Stimulated activated CD8-positive, alpha-beta memory T cell treated with anti-CD3 and anti-CD28 coated beads, Interleukin-15, amount 100 ng/mL, for 24 hours (primary cell): Measurements from ENCODE around the gene C5orf15.
"Not testable (repeated sequence)": the region's sequence is repeated elsewhere in the genome, so short reads cannot be mapped to it uniquely, and the experiment has no call there.

Experiments
- DNase-seq: peaks from one replicate; pipeline ENCODE4 v3.0.0-alpha.2; 2020; ENCODE audit warnings: low read depth

The C5orf15 gene

DNA sequence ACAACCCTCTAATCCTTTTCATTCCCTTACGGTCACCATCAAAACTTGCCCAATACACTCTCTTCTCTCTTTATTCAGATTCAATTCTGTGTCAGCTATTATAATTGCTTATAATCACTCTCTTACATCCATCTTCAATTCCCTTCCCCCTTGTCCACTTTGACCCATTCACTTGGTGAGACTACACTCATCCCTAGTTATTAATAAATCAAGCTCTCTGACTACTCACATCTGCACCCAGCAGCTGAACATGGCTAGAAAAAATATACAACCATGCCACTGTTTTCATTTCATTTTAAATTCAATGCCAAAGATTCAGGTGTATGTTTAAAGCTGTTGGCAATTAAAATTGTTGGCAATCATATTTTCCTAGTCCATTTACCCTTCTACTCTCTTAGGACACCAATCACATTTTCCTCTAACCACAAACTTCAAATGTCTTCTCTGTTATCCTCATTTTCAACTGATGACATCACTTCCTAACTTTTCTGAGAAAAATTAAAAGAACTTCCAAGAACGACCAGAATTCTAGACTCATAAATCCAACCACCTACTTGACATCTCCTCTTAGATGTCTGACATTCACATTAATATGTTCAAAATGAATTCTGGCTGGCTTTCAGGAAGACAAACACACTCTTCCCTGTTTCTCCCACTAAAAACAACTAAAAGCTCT, 5.5 kb downstream of the C5orf15 start:
- no peak for DNase-seq

DNA sequence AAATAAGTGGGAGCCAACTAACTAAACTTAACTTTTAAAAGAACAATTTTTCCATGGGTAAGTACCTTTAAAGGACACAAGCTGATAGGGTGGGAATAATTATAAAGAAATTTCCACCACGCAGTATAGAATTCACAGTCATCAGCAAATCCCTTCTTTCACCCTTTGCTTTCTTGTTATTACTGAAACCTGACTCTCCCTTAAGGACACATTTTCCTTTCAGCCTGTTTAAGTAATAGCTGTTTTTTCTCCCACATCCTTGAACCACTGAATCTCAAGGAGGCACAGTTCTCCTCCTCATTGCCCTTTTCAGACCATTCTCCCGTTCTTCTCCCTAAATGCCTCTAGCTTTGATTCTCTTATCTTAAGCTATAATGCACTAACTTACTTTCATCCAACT, 6.3 kb downstream of the C5orf15 start:
- no peak for DNase-seq

DNA sequence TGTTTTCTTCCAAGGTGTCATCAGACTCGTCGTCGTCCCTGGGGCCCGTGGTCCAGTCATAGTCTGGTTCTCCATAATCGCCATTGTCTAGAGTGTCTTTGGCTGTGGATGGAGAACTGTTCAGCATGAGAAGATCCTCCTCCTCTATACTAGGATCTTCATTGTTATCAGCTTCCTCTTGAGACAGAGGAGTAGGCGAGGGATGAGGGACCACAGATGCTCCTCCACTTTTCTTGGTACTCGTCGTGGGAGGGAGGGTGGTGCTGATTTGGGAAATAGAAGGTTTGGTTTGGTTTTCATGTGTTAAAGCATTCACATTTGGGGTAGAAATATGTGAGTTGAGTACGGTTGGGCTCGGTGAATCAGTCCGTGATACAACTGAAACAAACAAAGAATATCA, 8.8 kb downstream of the C5orf15 start:
- DNase-seq: no peak

DNA sequence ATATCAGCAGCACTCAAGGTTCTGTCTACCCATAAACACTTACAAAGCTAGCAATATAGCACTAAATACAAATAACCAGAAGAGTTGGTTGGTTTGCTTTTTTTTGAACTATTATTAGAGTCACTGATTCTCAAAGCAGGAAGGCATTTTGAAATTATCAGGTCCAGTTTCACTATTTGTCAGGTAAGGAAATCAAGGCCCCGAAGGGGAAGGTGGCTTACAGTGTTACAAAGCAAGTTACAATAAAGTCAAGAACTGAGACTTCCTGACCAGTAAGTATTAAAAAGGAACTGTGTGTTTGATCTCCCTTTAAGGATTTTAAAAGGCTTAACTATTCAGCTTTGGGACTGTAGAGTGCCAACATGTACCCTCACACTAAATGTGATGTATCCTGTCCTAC, 10.8 kb downstream of the C5orf15 start:
- no peak for DNase-seq

DNA sequence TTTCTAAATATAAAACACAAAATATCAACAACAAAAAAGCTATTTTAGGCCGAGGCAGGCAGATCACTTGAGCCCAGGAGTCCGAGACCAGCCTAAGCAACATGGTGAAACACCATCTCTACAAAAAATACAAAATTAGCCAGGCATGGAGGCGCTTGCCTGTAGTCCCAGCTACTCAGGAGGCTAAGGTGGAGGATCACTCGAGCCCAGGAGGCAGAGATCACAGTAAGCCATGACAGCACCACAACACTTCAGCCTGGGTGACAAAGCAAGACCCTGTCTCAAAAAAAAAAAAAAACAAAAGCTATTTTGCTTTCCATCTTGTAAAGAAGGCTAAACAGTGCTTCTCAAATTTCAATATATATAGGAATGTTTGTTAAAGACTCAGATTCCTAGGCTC, 11.3 kb downstream of the C5orf15 start:
- no peak for DNase-seq

DNA sequence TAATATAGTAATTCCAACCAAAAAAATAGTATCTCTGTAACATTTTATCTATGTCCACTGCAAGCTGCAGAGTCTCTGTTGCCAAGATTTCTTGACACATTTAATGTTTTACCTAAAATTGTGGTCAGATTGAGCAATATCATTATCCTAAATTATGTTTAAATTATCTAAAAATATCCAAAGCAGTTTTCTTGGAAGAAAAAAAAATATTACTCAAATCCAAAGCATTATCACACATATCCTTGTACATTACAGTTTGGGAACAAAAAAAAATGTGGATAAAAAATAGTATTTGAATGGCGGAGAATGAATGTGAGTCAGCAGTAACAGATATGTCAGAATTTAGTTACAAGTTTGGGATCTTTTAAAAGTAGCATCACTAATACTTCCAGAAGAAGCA, 12.2 kb downstream of the C5orf15 start:
- DNase-seq: not testable (repeated sequence)

DNA sequence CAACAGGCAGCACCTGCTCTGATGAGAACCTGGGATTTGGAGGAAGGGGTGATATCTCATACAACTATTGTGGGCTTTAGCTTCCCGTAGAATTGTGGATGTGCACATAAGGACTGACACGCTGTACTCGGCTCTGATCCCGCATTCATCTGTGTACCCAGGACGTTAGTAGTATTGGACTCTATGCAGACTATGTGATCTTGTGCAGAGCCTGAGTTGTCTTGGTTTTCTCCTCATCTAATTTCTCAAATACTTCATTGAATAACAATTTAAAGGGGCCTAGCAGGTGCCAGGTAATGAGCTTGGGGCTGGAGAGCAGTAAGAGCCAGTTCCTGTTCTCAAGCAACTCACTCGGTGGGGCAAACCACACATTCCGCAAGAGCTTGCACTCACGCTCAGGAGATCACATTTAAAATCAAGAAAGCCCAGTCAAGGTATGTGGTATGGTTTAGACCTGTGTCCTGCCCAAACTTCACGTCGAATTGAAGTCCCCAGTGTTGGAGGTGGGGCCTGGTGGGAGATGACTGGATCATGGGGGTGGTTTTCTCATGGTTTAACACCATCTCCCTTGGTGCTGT, 14.8 kb downstream of the C5orf15 start:
- DNase-seq: no peak

DNA sequence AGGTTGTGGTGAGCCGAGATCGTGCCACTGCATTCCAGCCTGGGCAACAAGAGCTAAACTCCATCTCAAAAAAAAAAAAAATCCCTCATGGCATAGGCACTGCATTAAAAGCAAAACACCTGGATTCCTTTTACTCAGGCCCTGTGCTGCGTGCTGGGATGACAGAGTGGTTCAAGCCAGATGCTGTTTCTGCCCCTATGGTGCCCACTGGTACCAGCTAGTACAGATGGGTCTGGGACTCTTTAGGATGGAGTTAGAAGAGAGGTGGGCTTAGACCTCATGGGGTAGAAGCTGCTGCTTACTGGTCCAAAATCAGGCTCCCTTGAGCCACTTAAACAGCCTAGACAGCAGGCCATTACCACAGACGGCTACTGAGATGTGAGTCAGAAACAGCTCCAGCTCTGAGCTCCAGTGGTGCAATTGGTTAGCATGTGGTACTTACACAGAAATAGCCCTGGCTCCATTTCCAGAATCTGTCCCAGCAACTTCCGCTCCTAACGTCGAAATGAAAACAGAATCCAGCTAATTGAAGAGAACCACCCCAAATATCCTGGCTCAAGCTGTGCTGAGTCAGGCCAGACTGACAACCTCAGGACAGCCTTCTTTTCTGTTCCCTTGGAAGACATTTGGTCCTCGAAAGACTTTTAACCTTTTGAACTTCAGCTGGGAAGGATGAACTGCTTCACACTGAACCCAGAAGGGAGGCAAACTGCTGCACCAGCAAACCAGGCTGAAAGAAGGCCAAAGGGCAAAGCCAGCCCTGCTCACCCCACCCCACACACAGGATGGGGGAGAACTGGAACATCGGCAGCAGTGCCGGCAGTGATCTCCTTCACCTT, 15.5 kb downstream of the C5orf15 start:
- no peak for DNase-seq

DNA sequence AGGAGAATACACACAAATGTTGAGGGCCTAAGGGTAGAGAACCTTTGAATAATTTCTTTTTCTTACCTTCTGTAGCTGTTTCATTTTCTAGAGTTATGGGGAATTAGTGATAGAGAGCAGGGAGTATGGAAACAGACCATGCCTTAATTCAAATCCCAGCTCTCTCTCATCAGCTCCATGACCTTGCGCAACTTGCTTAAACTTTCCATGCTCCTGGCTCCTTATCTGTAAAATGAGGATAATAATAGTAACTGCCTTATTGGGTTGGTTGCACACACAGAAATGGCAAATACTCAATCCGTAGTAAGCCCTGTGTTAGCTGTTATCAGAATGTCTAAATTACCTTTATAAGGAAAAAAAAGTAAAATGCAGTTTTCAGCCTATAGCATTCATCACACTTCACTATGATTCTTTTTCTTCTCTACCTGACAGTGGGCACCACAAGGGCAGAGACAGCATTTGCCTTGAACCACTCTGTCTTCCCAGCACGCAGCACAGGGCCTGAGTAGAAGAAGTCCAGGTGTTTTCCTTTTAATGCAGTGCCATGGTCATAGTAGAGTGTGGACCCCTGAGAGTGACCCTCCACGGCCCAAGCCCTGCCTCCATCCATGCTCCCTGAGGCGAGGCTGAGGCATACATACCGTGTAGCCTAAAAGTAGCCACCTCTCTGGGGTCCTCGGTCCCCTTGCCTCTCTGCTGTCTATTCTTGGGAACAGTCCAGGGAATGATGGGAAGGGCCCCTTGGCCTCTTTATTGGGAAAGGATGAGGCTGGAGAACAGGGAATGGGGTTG, 17.4 kb downstream of the C5orf15 start:
- DNase-seq: no peak

DNA sequence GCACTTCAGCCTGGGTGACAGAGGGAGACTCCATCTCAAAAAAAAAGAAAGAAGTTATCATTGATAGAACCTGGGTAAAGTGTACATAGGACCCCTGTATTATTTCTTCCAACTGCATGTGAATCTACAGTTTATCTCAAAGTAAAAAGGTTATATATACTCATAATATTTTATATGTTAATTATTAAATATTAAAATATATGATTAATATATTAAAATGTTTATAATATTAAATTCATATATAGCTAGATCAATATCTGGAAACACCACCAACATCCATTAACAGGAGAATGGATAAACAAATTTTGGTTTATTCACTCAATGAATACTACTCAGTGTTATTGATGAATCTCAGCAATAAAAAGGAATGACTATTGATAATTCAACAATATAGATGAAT, 19.7 kb downstream of the C5orf15 start:
- no peak for DNase-seq

DNA sequence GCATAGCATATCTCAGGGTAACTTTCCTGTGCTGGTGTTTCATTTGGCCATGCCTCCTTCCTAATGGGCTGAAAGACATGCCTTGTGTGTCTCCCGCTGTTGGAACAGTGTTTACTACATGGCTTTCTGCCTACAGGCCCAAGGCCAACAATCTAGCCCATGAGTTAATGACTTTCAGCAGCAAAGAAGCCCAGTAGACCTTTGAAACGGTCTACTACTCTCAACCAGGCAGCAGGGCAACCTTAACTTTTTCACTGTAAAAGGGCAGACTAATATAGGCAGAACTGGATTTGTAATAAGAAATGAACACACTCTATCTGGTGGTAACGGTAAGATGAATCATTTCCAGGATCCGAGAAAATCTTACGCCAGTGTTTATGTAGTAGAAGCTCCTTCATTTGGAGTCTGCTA, 21.0 kb downstream of the C5orf15 start:
- no peak for DNase-seq

DNA sequence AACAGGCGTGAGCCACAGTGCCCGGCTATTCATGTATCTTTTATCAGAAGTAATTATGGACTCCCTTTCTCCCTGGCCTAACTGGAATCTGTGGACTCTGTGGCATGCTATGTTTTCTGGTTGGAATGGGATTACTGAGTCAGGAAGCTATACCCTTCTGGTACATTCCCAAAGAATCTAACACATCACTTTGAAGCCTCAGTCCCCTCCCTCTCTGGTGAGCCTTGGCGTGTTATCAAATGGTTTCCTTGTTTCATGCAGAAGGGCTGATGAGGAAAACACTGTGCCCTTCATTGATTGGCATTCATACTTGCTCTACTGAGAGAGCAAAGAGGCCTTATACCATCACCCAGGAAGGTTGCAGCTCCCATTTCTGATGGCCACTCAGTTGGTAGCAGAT, 22.9 kb downstream of the C5orf15 start:
- DNase-seq: no peak

DNA sequence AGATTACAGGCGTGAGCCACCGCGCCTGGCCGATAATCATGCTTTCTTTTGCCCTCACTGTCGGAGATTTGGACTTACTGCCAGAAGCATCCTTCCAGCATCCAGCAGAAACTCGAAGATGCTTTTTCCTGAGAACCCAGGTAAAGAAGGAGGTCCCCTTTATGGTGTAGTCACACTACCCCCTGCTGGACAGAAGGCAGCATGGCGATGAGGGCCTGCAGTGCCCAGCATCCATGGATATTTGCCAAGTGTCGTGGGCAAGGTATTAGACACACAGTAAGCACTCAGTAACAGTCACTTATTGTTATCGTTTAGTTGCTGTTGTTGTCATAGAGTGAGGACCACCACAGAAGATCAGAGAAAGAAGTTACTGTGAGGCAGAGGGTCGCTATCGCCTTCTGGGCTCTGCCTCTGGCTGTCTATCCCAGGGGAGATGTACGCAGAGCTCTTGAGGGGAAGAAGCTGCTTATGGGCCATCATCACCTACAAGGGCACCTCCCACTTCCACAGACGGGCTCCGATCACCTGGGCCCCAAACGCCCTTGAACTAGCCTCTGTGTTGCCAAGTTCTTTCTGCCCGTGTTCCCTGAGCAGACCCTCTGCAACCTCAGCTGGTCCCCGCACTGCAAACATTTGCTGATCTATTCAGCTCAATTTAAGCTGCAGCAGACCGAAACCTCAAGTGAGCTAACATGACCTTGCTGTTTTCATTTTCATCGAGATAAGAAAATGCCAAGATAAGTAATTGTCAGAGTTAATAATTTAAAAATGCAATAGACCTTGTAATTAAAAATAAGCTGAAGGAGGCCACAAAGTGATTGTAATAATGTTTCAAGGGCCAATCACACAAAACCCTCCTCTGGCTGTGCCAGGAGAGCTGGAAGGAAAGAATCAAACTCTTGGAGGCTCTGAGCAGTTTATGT, 23.9 kb downstream of the C5orf15 start:
- no peak for DNase-seq

DNA sequence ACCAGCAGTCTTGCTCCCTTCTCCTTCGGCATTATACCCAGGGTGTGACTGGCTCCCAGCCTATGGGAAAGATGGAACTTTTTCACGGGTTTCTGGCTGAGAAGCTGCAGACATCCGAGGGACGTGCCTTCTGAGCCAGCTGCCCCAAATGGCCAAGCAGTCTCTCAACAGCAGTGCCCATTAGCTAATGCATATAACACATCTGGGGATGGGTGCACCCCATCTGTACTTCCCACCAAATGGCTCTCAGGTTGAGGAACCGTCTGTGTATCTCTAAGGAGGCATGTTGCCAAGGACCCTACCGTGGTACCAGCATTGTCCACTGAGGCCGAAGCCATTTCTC, 25.0 kb downstream of the C5orf15 start:
- DNase-seq: no peak

DNA sequence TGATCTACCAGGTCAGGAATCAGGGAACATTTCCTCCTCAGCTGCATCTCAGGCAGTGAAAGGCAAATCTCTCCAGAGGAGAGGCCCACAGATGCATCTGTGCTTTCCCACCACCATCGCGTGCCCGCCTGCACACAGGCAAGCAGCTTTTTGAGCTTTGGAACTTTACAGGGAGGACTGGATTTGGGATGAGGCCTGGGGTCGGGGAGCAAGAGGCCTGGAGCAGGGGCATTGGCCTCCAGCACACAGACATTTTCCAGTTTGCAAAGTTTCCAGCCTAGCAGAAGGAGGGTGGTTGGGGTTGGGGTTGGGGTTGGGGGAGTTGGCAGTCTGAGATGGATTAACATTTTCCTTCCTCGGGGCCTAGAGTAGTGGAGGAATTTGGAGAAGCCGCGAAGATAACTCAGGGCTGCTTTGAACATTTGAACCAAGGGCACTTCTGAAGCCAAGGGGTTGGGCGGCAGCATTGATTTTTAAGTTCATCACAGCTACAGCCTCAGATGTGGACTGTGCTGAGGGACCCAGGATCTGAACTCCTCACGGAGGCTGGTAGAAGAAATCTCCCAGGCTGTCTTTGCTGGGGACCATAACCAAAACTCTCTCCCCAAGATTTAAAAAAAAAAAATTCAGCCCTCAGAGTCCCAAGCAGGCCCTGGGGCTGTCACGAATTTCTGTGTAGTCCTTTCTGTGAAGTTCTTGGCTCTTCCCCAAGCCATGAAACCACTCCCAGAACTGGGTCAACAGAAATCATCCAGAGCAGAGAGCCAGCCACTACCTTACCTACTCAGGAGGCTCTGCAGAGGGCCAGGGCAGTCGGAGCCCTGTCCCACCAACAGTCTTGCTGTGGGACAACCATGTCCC, 25.6 kb downstream of the C5orf15 start:
- no peak for DNase-seq

DNA sequence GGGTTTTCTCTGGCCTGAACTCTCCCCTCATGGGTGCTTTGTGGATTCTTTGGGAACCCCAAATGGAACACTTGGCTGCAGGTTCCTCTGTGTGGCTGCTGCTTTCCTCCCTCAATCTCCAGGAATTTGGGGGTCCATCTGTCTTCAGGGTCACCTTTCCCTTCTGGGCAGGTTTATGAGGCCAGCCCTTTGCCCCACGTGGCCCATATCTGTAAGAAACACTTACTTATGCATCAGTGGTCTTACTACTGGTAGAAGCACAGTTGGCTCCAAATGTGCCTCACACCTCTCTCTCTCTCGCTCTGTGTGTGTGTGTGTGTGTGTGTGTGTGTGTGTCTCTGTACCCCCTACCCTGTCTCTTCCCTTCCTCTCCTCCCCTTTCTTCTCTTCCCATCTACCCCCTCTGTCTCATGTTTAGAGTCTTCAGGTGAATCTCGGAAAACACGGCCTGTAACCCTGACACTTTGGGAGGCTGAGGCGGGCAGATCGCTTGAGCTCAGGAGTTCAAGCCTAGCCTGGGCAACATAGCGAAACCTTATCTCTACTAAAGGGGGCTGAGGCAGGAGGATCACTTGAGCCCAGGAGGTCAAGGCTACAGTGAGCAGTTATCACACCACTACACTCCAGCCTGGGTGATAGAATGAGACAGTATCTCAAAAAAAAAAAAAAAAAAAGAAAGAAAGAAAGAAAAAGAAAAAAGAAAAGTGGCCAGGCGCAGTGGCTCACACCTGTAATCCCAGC, 26.8 kb downstream of the C5orf15 start:
- no peak for DNase-seq

DNA sequence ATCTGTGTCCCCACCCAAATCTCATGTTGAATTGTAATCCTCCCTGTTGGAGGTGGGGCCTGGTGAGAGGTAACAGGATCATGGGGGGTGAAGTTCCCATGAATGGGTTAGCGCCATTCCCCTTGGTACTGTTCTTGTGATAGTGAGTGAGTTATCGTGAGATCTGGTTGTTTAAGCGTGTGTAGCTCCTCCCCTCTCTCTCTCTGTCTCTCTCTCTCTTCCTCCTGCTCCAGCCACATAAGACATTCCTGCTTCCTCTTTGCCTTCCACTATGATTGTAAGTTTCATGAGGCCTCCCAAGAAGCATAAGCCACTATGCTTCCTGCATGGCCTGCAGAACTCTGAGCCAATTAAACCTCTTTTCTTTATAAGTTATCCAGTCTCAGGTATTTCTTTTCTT, 28.8 kb downstream of the C5orf15 start:
- no peak for DNase-seq

DNA sequence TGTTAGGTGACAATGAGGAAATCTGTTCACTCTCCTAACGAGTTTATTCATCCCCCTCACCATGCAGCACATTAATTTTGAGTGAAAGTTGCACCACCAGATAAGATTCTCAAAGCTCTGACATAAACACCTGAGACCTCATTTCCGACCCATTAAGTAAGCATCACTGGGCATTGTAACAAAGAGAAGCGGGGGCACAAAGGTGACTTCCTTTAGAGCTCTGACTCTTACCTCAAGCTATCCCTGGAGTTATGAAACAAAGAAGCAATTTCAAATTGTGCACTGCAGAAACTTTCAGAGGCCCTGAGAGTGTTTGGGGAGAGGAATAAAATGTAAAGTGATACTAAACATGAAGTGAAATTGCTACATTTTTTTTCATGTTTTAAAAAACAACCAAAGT, 29.5 kb downstream of the C5orf15 start:
- no peak for DNase-seq

DNA sequence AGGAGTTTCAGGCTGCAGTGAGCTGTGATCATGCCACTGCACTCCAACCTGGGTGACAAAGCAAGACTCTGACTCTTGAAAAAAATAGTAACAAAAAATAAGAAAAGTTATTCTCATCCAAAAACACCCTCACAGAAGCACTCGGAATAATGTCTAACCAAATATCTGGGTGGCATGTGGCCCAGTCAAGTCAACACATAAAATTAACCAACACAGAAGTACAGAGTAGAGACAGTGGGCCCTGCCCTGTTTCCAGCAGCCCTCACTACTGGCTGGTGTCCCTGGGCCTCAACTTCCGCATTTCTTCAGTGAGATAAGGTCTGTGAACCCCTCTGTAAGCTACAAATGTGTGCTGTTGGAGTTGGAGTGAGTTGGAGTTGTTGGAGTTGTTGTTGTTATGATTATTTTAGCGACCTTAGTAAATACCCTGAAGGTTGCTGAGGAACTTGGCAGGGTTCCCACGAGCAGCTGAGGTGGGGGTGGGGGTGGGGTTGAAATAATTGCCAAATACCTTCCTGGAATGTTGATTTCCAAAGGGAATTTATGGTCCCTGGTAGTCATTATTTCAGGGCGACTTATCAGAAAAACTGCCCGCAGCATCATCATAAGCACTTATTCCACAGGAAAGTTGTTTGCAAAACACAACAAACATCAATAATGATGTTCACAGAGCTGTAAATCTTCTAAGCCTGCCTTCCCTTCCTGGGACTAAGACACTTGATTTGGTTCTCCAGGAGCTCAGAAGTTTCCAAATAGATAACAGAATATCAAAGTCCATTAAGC, 30.2 kb downstream of the C5orf15 start:
- DNase-seq: no peak
